NCI-H1436 (cell line): ENCODE measurements around the gene MISP.
"Not testable (repeated sequence)": the region's sequence is repeated elsewhere in the genome, so short reads cannot be mapped to it uniquely, and the experiment has no call there.

Experiments used
- DNase-seq: peaks from one replicate; lab custom pipeline; 2025; lab: John Stamatoyannopoulos, UW

Gene MISP

DNA sequence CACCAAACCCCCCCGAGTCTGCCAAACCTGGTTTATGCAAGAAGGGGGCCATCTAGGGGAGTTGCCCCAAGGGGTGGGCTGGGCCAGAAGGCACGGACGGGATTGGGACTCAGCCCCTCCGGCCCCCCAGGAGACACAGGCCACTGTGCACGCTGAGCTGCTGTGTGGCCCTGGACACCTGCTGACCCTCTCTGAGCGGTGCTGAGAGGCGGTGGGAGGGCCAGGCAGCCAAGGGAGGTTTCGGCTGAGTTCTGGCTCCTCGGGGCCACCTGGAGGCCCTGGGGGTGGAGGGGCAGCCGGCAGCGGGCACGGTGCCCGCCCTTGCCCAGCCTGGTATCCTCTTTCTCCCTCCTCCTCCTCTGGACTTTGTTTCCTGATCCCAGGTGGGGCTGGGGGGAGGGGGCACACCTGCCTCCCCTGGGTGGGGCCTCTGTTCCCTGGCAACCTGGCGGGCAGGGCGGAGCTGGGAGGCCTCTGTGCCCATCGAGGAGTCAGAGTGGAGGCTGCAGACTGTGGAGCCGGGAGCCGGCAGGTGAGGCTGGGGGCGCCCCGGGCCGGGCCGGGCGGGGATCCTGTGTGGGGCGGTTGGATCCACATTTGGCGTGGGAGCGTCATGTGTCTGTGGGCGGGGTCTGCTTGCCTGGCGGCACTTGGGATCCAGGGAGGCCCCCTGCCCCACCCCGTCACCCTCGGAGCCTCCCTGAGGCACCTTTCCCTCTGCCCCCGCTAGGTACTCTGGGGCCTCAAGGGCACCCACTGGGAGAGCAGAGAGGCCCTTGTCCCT is at the start of gene MISP:
TSS of gene MISP (plus strand) at position 473 of the 784 bp plus-strand sequence. CDS start 5,835 bp downstream, outside the sequence.
- DNase-seq: peak; percentile 79

DNA sequence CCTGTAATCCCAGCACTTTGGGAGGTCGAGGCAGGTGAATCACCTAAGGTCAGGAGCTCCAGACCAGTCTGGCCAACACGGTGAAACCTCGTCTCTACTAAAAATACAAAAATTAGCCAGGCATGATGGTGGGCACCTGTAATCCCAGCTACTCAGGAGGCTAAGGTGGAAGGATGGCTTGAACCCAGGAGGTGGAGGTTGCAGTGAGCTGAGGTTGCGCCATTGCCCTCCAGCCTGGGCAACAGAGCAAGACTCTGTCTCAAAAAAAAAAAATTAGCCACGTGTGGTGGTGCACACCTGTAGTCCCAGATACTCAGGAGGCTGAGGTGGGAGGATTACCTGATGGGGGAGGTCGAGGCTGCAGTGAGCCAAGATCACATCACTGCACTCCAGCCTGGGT is 48.1 kb upstream of the MISP start:
- DNase-seq: not testable (repeated sequence)

DNA sequence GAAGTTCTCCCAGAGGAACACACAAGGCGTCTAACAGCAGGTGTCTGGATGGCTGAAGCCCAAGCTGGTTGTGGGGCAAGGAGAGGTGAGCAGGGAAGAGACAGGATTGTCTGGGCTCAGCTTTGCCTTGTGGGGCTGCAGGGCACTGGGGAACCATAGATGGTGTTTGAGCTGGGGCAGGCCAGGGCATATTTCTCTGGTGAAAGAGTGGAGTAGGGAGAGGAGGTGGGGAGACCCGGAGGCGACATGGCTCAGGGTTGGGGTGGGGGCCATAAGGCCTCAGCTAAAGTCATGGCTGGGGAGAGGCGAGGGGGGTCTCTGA is 47.6 kb upstream of the MISP start:
- no peak for DNase-seq

DNA sequence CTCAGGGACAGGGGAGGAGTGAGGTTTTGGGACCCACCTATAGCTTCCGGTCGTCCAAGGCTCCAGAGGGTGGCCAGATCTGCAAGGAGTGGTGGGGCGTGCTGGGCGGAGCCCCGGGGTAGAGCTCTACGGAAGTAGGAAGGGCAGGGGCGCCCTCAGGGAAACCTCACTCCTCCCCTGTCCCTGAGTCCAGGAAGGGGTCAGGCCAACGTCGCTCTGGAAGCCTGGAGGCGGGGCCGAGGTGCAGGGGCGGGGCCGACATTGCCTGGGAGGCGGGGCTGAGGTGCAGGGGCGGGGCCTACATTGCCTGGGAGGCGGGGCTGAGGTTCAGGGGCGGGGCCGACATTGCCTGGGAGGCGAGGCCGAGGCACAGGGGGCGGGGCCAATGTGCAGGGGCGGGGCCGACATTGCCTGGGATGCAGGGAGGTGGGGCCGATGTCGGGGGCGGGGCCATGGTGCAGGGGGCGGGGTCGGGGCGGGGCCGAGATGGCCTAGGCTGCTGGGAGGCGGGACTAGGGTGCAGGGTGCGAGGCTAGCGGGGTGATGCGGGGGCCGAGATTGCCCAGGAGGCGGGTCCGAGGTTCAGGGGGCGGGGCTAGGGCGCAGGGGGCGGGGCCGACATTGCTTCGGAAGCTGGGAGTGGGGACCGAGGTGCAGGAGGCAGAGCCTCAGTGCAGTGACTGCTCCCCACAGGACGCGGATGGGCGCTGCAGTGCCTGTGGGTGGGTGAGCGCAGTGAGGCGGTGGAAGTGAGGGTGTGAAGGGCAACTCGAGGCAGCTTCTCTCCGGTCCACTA is 47.1 kb upstream of the MISP start:
- DNase-seq: no peak

- DNase-seq: no peak
Observed at GRCh38 chr19:704447-704741, 46.5 kb upstream of the MISP start.

GRCh38 chr19:708154-709143 is 42.5 kb upstream of the MISP start, which contains the start of gene PALM:
PALM (plus strand) TSS chr19:708935; CDS start chr19:709147, 212 bp downstream.
- DNase-seq: peak; percentile 29

GRCh38 chr19:709196-709964 is 41.5 kb upstream of the MISP start:
- no peak for DNase-seq

DNA sequence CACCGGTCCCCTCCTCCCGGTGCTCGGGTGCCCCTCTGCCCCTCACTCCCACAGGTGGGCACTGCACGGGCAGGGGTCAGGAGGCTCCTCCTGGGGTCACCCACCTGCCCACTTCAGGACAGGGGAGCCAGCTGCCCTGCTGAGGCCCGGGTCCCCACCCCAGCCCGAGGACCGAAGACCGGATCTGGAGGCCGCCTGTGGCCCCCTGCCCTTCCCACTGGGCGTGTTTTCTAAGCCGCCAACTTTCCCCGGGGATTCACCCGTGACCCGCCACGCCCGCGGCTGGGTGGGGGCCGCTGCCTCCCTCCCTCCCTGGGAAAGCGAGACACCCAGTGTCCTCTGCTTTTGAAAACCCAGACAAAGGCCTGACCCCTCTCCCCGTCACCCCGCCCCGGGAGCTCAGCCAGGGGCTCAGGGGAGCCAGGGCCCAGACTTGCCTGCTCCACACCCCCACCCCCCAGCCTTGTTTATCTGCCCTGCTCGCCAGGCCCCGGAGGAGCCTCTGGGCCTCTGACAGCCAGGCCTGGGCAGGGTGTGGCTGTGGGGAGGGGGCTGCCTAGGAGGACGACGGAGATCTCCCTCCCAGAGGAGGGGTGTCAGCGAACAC is 40.8 kb upstream of the MISP start:
- no peak for DNase-seq

GRCh38 chr19:710767-711166 is 40.1 kb upstream of the MISP start:
- no peak for DNase-seq

DNA sequence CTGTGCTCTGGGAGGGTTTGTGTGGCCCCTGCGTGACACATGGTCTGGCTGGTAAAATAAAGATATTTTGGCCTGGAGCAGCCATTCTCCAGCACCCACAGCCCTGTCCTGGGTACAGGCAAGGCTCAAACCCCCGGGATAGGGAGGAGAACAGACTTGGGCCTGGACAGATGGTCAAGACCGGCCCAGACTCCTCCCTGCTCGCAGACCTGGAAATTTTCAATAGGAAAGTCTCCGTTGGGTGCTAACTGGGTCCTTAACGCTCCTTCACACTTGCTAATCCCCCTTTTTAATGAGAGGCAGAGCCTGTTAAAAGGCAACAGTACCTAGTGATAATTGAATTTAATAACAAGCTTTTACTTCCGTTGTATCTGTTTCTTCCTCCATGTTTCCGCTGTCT is 39.7 kb upstream of the MISP start:
- no peak for DNase-seq

DNA sequence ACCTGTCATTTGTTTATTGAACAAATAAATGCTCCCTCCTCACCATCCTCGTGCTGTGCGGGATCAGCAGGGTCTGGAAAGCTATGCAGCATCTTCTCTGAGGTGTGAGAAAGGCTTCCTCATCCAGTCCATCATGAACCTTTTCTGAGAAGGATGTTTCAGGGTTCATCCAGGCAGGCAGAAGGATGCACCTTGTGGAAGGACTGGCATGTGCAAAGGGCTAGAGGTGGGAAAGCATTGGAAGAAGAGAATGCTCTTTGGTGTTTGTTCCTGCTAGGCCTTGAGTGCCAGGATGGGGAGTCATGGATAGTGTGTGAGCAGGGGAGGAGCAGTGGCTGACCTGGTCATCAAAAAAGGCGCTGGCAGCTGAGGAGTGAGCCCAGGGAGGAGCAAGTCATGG is 35.6 kb upstream of the MISP start:
- DNase-seq: no peak

GRCh38 chr19:718251-718951 is 32.5 kb upstream of the MISP start:
- DNase-seq: no peak

DNA sequence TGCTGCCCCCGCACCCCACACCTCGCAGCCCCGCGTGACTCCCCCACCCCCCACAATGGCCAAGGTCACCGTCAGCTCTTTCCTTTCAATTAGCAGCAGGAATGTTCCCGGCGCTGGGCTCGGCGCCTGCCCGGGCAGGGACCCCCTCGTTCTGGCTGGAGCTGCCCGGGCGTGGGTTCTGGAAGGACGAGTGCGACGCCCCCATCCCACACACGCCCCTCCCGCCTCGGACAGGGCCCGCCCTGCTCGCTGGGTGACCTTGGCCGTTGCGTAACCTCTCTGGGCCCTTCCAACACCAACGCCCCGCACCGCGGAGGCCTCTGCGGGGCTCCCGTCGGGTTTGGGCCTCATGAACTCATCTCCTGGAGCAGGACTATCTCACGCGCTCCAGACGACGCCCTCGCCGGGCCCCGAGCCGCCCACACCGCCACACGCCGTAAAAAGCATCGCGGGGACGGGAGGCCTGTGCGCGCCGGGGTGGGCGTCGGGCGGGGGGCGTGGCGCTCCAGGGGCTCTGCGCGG is 31.9 kb upstream of the MISP start:
- DNase-seq: no peak

GRCh38 chr19:719636-720344 is 31.1 kb upstream of the MISP start:
- no peak for DNase-seq

GRCh38 chr19:720345-721160 is 30.4 kb upstream of the MISP start:
- DNase-seq: no peak

DNA sequence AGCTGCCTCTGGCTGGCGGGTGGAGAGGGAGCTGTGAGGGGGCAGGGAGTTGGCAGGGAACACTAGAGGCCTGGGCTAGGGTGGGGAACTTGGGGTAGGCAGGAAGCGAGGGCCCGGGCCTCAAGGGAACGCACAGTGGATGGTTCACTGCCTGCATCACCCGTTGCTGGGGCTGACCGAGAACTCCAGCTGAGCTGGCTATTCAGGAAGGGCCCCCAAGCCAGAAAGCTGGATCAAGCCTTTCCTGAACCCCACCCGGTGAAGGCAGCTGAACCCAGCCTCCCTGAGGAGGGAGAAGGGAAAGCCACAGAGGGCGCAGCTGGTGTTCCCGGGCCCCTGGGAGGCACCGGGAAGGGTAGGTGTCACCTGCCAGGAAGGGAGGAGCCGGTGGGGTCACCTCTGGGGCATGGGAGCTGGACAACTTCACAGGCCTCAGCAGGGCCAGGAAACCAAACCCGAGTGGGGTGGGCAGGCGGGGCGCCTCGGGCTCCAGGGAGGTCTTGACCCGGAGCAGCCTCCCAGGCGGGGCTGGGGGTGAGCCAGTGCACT is 28.3 kb upstream of the MISP start:
- DNase-seq: no peak

- no peak for DNase-seq
Observed at GRCh38 chr19:723247-723646, 27.7 kb upstream of the MISP start.

GRCh38 chr19:723714-724113 is 27.2 kb upstream of the MISP start:
- DNase-seq: no peak
